D721Med (cell line): ENCODE measurements around the gene RNF182.
"Not testable (repeated sequence)": the region's sequence is repeated elsewhere in the genome, so short reads cannot be mapped to it uniquely, and the experiment has no call there.

Experiments
- DNase-seq: peaks from one replicate; pipeline ENCODE4 v3.0.0; 2011; ENCODE audit warnings: low spot score; ENCODE audit not compliant: insufficient read length
- FAIRE-seq: peaks from 2 replicates; lab custom pipeline; 2011; peaks lifted over from hg19 to GRCh38; lab: Jason Lieb, UNC
- CTCF ChIP-seq: IDR thresholded peaks from 2 replicates; pipeline ENCODE4 v1.5.1; 2012; ENCODE audit warnings: mild to moderate bottlenecking, control low read depth; ENCODE audit not compliant: insufficient read depth; ENCODE audit errors: missing control alignments

RNF182 gene

GRCh38 chr6:14016432-14016831 is 91.7 kb downstream of the RNF182 start:
- DNase-seq (no peak), FAIRE-seq (no peak)
- TF ChIP-seq CTCF = no peak

DNA sequence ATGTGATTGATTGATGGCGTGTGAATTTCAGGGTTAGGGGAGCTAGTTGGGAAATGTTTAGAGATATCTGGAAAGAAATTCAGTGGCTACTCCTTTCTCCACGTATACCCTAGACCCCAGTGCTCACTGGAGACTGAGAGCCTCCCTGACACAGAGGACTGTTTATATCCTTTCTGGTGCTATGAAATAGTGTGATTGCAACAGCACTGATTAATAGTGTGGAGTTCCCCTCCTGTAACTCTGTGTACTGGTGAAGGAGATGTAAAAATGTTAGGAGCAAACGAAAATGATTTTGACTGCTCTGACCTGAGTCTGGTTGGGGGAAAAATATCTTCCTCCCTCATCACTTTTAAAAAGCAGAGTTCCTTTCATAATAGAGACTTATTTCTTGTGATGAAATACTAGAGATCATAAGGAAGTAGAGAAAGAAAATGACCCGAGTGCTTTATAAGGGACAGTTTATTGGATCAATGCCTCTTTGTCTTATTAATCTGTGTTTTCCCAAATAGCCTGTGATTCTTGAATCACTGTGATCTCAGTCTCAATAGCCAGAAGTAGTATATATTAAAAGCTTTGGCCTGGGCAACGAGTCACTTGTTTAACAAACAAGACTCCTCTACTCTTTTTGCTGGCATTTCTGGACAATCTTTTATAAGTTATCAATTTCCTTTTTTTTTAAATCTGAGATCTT is 92.3 kb downstream of the RNF182 start:
- TF ChIP-seq CTCF = no peak
- FAIRE-seq = no peak
- no peak for DNase-seq

GRCh38 chr6:14017626-14018475 is 93.1 kb downstream of the RNF182 start:
- TF ChIP-seq CTCF = no peak
- FAIRE-seq = no peak
- no peak for DNase-seq

- DNase-seq, FAIRE-seq: not testable (repeated sequence)
Measured at GRCh38 chr6:14018559-14018958, 93.8 kb downstream of the RNF182 start.

GRCh38 chr6:14020551-14020950 is 95.8 kb downstream of the RNF182 start:
- DNase-seq (no peak), FAIRE-seq (no peak)
- no peak for TF ChIP-seq CTCF

GRCh38 chr6:14021449-14021848 is 96.7 kb downstream of the RNF182 start:
- FAIRE-seq (no peak), DNase-seq (no peak)
- TF ChIP-seq CTCF = no peak

DNA sequence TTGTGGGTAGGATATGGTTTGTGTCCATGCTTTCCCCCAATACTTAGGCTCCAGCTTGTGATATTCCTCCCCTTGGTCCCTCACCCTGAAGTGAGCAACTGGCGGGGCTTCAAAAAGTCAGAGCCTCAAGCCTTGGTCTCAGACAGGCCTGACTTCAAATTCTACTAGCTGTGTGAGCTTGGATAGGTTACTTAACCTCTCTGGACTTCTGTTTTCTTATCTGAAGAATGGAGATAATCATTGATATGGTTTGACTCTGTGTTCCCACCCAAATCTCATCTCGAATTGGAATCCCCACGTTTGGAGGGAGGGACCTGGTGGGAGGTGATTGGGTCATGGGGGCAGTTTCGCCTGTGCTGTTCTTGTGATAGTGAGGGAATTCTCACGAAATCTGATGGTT is 97.9 kb downstream of the RNF182 start:
- no peak for TF ChIP-seq CTCF
- DNase-seq = no peak
- no peak for FAIRE-seq
